ENCODE data around the gene RIOK2.

Gene RIOK2

DNA sequence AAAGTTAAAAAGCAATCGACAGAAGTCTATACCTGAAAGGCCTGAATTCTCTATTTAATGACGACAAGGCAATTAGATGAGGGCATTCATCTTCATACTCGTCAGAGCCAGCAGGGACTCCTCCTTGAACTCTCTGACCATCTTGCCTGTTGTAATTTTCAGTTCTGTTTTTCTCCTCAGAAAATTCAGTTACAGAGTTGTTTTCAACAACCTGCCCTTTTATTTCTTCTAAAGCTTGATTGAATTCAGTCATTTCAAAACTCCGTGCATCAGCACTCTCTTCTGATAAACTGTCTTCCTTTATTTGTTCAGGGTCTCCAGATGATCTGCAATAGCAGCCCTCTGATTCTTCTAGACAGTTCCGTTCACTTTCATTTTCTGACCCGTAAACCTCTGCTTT, 15.6 kb downstream of the RIOK2 start:
- Histone ChIP-seq H3K27me3 (ENCODE audit: control insufficient read depth, insufficient read depth, low read length) (no peaks in the 10 kb centered on the region), H3K9me3 (ENCODE audit: control insufficient read depth, insufficient read depth, low read depth, low read length) (no peaks in the 10 kb centered on the region), H3K9ac (ENCODE audit: low read length) (no peak overlapping the region), H3K4me3 (ENCODE audit: low read depth, low read length) (no peak overlapping the region), H3K27ac (ENCODE audit: low read depth, low read length) (no peak overlapping the region), H3K4me1 (ENCODE audit: control insufficient read depth, insufficient read depth, low read length) (no peaks in the 10 kb centered on the region), H3K36me3 (ENCODE audit: control insufficient read depth, insufficient read depth, low read length) (peaks cover 94% of the 10 kb centered on the region)

DNA sequence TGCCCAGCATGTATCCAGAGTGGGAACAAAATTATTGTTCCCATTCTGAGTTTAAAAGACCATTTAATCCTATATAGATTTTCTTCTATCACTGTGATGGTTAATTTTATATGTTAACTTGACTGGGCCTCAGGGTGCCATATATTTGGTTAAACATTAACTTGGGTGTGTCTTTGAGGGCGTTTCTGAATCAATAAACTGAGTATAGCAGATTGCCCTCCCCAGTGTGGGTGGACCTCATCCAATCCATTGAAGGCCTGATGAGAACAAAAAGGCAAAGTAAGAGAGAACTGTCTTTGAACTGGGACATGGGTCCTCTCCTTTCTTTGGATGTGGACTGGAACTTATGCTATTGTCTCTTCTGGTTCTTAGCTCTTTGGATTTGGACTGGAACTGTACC, 17.3 kb downstream of the RIOK2 start:
- Histone ChIP-seq H3K9me3 (ENCODE audit: control insufficient read depth, insufficient read depth, low read depth, low read length) (no peaks in the 10 kb centered on the region), H3K27ac (ENCODE audit: low read depth, low read length) (no peak overlapping the region), H3K36me3 (ENCODE audit: control insufficient read depth, insufficient read depth, low read length) (peaks cover 84% of the 10 kb centered on the region), H3K4me3 (ENCODE audit: low read depth, low read length) (no peak overlapping the region), H3K9ac (ENCODE audit: low read length) (no peak overlapping the region), H3K27me3 (ENCODE audit: control insufficient read depth, insufficient read depth, low read length) (no peaks in the 10 kb centered on the region), H3K4me1 (ENCODE audit: control insufficient read depth, insufficient read depth, low read length) (no peaks in the 10 kb centered on the region)

DNA sequence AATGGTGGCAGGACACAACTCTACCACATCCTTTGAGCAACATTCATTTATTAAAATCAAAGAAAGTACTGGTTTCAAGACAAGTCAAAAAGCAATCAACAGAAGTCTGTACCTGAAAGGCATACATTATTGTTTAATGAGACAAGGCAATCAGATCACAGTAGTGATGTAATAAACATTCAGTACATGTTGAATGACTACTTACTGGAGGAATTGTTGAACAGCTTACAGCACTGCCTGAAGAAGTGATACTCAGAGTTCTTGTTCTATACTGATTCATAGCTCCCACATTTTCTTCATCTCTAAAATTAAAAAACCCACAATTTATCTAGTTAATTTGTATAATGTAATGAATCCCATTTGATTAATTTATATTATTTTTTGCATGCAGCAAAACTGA, 18.2 kb downstream of the RIOK2 start:
- Histone ChIP-seq H3K27ac (ENCODE audit: low read depth, low read length) (no peak overlapping the region), H3K4me3 (ENCODE audit: low read depth, low read length) (no peak overlapping the region), H3K4me1 (ENCODE audit: control insufficient read depth, insufficient read depth, low read length) (no peaks in the 10 kb centered on the region), H3K9me3 (ENCODE audit: control insufficient read depth, insufficient read depth, low read depth, low read length) (no peaks in the 10 kb centered on the region), H3K27me3 (ENCODE audit: control insufficient read depth, insufficient read depth, low read length) (no peaks in the 10 kb centered on the region), H3K36me3 (ENCODE audit: control insufficient read depth, insufficient read depth, low read length) (peaks cover 78% of the 10 kb centered on the region), H3K9ac (ENCODE audit: low read length) (no peak overlapping the region)

DNA sequence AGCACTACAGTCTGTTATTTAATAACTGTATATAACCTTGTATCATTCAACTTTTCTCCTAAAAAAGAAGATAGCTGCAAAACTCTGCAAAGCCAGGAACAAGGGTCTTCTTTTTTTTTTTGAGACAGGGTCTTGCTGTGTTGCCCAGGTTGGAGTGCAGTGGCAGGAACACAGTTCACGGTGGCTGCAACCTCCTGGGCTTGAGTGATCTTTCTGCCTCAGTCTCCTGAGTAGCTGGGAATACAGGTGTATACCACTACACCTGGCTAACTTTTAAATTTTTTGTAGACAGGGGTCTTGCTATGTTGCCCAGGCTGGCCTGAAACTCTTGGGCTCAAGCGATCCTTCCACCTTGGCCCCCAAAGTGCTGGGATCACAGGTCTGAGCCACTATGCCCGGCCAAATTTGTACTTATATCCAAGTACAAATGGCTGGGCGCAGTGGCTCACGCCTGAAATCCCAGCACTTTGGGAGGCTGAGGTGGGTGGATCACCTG, 19.2 kb downstream of the RIOK2 start:
- H3K4me1 ChIP-seq (ENCODE audit: control insufficient read depth, insufficient read depth, low read length): no peaks in the 10 kb centered on the region
- peaks cover 75% of the 10 kb centered on the region for H3K36me3 ChIP-seq (ENCODE audit: control insufficient read depth, insufficient read depth, low read length)
- H3K4me3 ChIP-seq (ENCODE audit: low read depth, low read length): no peak overlapping the region
- H3K9me3 ChIP-seq (ENCODE audit: control insufficient read depth, insufficient read depth, low read depth, low read length): no peaks in the 10 kb centered on the region
- no peaks in the 10 kb centered on the region for H3K27me3 ChIP-seq (ENCODE audit: control insufficient read depth, insufficient read depth, low read length)
- no peak overlapping the region for H3K27ac ChIP-seq (ENCODE audit: low read depth, low read length)
- no peak overlapping the region for H3K9ac ChIP-seq (ENCODE audit: low read length)

DNA sequence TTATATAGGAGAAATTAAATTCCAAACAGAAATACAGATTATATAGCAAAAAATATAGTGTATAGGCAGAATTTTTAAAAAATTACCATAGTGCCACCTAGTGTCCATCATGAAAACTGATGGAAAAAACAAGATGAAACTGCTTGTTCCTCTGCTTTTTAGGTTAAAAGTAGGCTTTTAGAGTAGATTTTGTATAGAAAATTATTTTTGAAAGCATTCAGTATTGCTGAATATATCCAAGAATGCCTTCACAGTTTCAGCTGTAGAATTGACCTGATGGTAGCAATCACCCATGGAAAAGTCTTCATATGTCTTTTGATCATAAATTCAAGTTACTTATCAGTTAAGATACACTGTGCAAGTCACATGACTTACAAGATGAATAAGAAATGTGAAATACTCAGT, 19.7 kb downstream of the RIOK2 start:
- Histone ChIP-seq H3K27me3 (ENCODE audit: control insufficient read depth, insufficient read depth, low read length) (no peaks in the 10 kb centered on the region), H3K9me3 (ENCODE audit: control insufficient read depth, insufficient read depth, low read depth, low read length) (peaks cover 1% of the 10 kb centered on the region; the same call in 1 of the 2 replicates), H3K4me1 (ENCODE audit: control insufficient read depth, insufficient read depth, low read length) (no peaks in the 10 kb centered on the region), H3K36me3 (ENCODE audit: control insufficient read depth, insufficient read depth, low read length) (peaks cover 70% of the 10 kb centered on the region), H3K4me3 (ENCODE audit: low read depth, low read length) (no peak overlapping the region), H3K27ac (ENCODE audit: low read depth, low read length) (no peak overlapping the region), H3K9ac (ENCODE audit: low read length) (no peak overlapping the region)

DNA sequence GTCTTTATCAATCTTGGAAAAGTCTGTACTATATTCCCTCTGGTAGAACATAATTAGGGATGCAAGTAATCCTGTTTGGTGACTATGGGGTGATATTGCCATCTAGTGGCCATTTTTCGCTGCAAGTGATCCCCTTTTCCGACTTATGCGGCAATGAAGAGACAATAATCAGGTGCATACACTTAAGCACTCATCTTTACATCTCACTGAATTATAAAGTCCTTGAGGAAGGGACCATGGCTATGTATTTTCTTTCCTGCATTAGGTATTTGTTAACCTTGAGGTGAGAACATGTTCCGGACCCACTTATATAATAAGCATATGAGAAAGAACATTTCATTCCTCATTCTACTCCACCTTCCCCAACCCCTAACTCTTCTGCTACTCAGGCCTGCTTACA, 21.0 kb downstream of the RIOK2 start:
- no peak overlapping the region for H3K27ac ChIP-seq (ENCODE audit: low read depth, low read length)
- peaks cover 57% of the 10 kb centered on the region for H3K36me3 ChIP-seq (ENCODE audit: control insufficient read depth, insufficient read depth, low read length)
- H3K9ac ChIP-seq (ENCODE audit: low read length): no peak overlapping the region
- H3K9me3 ChIP-seq (ENCODE audit: control insufficient read depth, insufficient read depth, low read depth, low read length): peaks cover 7% of the 10 kb centered on the region; the same call in 1 of the 2 replicates
- H3K27me3 ChIP-seq (ENCODE audit: control insufficient read depth, insufficient read depth, low read length): no peaks in the 10 kb centered on the region
- H3K4me1 ChIP-seq (ENCODE audit: control insufficient read depth, insufficient read depth, low read length): no peaks in the 10 kb centered on the region
- H3K4me3 ChIP-seq (ENCODE audit: low read depth, low read length): no peak overlapping the region

DNA sequence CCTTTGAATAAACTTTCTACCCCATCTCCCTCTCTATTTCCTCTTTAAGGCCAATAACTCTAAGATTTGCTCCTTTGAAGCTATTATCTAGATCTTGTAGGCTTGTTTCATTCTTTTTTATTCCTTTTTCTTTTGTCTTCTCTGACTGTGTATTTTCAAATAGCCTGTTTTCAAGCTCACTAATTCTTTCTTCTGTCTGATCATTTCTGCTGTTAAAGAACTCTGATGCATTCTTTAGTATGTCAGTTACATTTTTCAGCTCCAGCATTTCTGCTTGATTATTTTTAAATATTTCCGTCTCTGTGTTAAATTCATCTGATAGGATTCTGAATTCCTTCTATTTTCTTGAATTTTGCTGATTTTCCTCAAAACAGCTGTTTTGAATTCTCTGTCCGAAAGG, 25.4 kb downstream of the RIOK2 start:
- H3K36me3 ChIP-seq (ENCODE audit: control insufficient read depth, insufficient read depth, low read length): peaks cover 20% of the 10 kb centered on the region
- no peaks in the 10 kb centered on the region for H3K4me1 ChIP-seq (ENCODE audit: control insufficient read depth, insufficient read depth, low read length)
- peaks cover 7% of the 10 kb centered on the region; the same call in 1 of the 2 replicates for H3K9me3 ChIP-seq (ENCODE audit: control insufficient read depth, insufficient read depth, low read depth, low read length)
- H3K27me3 ChIP-seq (ENCODE audit: control insufficient read depth, insufficient read depth, low read length): no peaks in the 10 kb centered on the region
- H3K27ac ChIP-seq (ENCODE audit: low read depth, low read length): no peak overlapping the region
- no peak overlapping the region for H3K9ac ChIP-seq (ENCODE audit: low read length)
- no peak overlapping the region for H3K4me3 ChIP-seq (ENCODE audit: low read depth, low read length)

DNA sequence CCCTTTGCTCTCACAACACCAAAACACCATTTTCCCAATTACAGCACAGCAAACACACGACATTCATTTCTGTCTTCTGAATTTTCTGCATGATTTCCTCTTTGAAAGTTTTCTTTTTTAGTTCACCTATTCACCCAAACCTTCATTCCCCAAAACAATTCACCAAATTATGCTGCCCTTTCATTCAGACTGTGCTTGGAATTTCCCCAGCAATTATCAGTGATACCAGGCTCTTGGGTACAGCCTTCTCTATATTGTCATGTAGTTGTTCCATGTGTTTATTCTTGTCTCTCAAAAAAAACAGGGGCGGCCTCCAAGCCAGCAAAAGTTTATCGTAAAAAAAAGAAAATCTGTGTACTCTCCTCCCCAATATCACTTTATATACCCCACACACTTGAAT, 31.7 kb downstream of the RIOK2 start:
- Histone ChIP-seq H3K27me3 (ENCODE audit: control insufficient read depth, insufficient read depth, low read length) (no peaks in the 10 kb centered on the region), H3K9me3 (ENCODE audit: control insufficient read depth, insufficient read depth, low read depth, low read length) (no peaks in the 10 kb centered on the region), H3K27ac (ENCODE audit: low read depth, low read length) (no peak overlapping the region), H3K36me3 (ENCODE audit: control insufficient read depth, insufficient read depth, low read length) (no peaks in the 10 kb centered on the region), H3K4me3 (ENCODE audit: low read depth, low read length) (no peak overlapping the region), H3K9ac (ENCODE audit: low read length) (no peak overlapping the region), H3K4me1 (ENCODE audit: control insufficient read depth, insufficient read depth, low read length) (no peaks in the 10 kb centered on the region)

DNA sequence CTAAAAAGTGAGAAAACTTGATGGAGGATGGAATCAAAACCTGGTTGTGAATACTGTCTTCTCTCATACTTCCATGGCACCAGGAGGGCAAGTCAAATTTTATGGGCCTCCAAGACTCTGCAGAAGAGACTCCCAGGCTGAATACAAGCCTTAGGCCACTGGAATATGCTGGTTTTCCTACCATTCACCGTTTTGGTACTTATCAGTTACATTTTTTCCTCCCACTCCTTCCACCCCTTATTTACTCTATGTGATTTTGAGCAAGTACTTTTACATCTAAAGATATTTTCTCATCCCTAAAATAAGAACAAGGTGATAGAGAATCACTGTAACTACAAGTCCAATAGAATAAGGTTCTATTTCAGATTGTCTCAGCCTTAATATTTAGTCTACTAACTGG, 32.6 kb downstream of the RIOK2 start:
- H3K9me3 ChIP-seq (ENCODE audit: control insufficient read depth, insufficient read depth, low read depth, low read length): no peaks in the 10 kb centered on the region
- H3K4me3 ChIP-seq (ENCODE audit: low read depth, low read length): no peak overlapping the region
- H3K27me3 ChIP-seq (ENCODE audit: control insufficient read depth, insufficient read depth, low read length): no peaks in the 10 kb centered on the region
- H3K4me1 ChIP-seq (ENCODE audit: control insufficient read depth, insufficient read depth, low read length): no peaks in the 10 kb centered on the region
- H3K27ac ChIP-seq (ENCODE audit: low read depth, low read length): no peak overlapping the region
- H3K36me3 ChIP-seq (ENCODE audit: control insufficient read depth, insufficient read depth, low read length): no peaks in the 10 kb centered on the region
- no peak overlapping the region for H3K9ac ChIP-seq (ENCODE audit: low read length)

DNA sequence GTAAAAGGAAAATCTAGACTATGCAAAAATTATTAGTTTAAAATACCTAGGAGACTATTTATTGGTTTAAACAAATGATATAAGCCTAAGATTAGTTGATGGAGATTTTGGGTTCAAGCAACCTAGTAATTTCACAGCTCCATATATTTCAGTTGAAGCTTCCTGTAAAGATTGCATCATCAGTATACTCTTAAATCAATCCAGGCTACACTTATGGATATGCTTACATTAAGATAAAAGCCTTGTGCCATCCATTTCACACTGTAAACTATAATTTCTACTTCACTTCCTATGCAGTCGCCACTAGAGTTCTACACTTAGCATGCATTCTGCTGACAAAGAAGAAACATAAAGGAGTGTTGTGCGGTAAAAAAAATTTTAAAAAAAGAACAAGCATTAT, 33.3 kb downstream of the RIOK2 start:
- Histone ChIP-seq H3K36me3 (ENCODE audit: control insufficient read depth, insufficient read depth, low read length) (no peaks in the 10 kb centered on the region), H3K9ac (ENCODE audit: low read length) (no peak overlapping the region), H3K27me3 (ENCODE audit: control insufficient read depth, insufficient read depth, low read length) (no peaks in the 10 kb centered on the region), H3K4me1 (ENCODE audit: control insufficient read depth, insufficient read depth, low read length) (no peaks in the 10 kb centered on the region), H3K9me3 (ENCODE audit: control insufficient read depth, insufficient read depth, low read depth, low read length) (no peaks in the 10 kb centered on the region), H3K27ac (ENCODE audit: low read depth, low read length) (no peak overlapping the region), H3K4me3 (ENCODE audit: low read depth, low read length) (no peak overlapping the region)

DNA sequence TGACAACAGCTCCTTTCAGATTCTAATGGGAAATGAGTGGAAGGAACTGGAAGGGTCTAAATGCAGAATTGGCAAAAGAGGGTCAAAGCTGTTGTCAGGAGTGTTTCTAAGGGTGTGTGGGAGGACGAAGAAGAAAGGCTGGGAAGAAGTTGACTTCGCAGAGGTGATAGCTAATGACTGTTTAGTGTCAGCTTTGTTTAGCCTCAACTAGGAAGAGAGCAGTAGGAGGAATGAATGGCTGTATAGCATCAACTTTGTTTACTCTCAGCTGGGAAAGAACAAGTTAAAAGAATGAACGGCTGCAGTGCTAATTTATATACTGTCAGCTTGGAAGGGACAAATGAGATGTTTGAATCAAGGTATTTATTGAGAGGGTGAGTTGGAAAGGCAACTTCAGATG, 34.8 kb downstream of the RIOK2 start:
- Histone ChIP-seq H3K36me3 (ENCODE audit: control insufficient read depth, insufficient read depth, low read length) (no peaks in the 10 kb centered on the region), H3K27ac (ENCODE audit: low read depth, low read length) (no peak overlapping the region), H3K27me3 (ENCODE audit: control insufficient read depth, insufficient read depth, low read length) (no peaks in the 10 kb centered on the region), H3K4me1 (ENCODE audit: control insufficient read depth, insufficient read depth, low read length) (no peaks in the 10 kb centered on the region), H3K9me3 (ENCODE audit: control insufficient read depth, insufficient read depth, low read depth, low read length) (no peaks in the 10 kb centered on the region), H3K9ac (ENCODE audit: low read length) (no peak overlapping the region), H3K4me3 (ENCODE audit: low read depth, low read length) (no peak overlapping the region)

DNA sequence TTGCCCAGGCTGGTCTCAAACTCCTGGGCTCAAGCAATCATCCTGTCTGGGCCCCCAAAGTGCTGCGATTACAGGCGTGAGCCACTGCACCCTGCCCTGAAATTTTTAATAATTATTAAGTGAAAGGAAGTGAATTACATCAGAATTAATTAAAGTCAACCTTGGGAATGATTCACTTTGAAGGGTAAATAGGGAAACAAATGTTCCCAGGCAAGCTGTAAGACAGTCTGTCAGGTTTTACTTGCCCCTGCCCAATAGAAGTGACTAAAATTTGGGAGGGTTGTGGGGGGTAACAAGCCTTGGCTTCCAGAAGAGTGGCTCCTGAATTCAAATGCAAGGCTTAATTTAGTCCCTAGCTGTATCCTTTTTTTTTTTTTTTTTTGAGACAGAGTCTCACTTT, 39.3 kb downstream of the RIOK2 start:
- Histone ChIP-seq H3K27me3 (ENCODE audit: control insufficient read depth, insufficient read depth, low read length) (no peaks in the 10 kb centered on the region), H3K36me3 (ENCODE audit: control insufficient read depth, insufficient read depth, low read length) (no peaks in the 10 kb centered on the region), H3K4me1 (ENCODE audit: control insufficient read depth, insufficient read depth, low read length) (peaks cover 19% of the 10 kb centered on the region; the same call in 1 of the 2 replicates)

More for the DNA sequence above, 39.3 kb downstream of the RIOK2 start:
- Histone ChIP-seq H3K27ac (ENCODE audit: low read depth, low read length) (no peak overlapping the region), H3K4me3 (ENCODE audit: low read depth, low read length) (no peak overlapping the region), H3K9me3 (ENCODE audit: control insufficient read depth, insufficient read depth, low read depth, low read length) (no peaks in the 10 kb centered on the region), H3K9ac (ENCODE audit: low read length) (no peak overlapping the region)
